HG03378 (cell line): Measurements from ENCODE around the gene MLST8.

Experiments
- ATAC-seq: cut with Tn5 transposase; IDR thresholded peaks from one replicate; pipeline ENCODE4 v1.9.1; 2021; ENCODE audit warnings: mild to moderate bottlenecking, moderate library complexity; ENCODE audit not compliant: unreplicated experiment

The MLST8 gene

DNA sequence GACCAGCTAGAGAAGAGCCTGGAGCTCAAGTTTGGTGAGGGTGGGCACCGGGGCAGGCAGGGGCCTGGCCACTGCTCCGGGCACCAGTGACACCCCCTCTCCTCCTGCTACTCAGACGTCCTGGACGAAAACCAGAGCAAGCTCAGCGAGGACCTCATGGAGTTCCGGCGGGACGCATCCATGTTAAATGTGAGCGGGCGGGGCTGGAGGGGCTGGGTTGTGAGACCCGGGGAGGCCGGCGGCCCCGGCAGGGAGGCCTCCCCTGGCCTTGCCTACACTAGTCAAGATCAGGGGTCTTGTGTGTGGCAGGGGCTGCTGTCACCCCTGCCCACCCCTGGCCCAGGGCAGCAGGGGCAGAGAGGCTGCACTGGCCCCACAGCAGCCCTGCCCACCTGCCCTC is 31.9 kb upstream of the MLST8 start:
- ATAC-seq, result no peak

- ATAC-seq, result no peak
These were observed 31.3 kb upstream of the MLST8 start for GRCh38 chr16:2173916-2174315.

GRCh38 chr16:2174396-2175131 is 30.7 kb upstream of the MLST8 start:
- no peak for ATAC-seq

GRCh38 chr16:2175454-2175853 is 29.8 kb upstream of the MLST8 start:
- ATAC-seq, result no peak

- ATAC-seq, result no peak
These were observed 29.2 kb upstream of the MLST8 start for GRCh38 chr16:2176047-2176446.

DNA sequence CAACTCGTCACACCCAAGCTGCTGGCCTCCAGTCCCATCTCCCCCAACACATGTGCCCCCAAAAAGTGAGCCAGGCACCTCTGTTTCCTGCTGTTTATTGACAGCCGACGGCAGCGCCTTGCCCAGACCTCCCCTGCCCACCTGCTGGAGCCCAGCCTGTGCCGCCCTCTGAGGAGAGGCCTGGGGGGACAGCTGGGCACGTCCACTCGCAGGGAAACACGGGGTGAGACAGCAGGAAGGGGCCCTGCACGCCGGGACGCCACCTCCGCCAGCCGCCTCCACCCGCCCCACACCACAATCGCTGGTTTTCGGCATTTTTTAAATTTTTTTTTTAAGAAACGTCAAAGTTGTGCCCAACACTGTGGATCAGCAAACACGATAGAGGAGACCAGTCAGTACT is 28.2 kb upstream of the MLST8 start:
- ATAC-seq, result no peak

GRCh38 chr16:2177561-2177960 is 27.7 kb upstream of the MLST8 start:
- no peak for ATAC-seq

- no peak for ATAC-seq
These were observed 26.7 kb upstream of the MLST8 start for GRCh38 chr16:2178321-2179106.

DNA sequence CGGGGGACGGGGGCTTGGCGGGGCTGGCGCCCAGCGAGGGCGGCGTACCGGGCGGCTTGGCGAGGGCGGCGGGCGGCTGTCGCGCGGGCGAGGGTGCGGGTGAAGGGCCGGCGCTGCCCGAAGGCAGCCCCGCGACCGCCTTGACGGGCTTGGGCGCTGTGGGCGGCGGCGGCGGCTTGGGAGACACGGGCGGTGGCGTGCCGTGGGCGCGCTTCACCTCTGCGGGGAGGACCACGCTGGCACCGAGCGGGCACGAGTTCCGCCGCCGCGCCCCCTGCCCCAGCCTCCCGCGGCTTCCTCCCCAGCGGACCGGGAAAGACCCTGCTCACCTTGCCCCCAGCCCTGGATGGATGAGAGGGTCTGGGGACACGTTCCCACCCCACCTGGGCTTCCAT is 26.1 kb upstream of the MLST8 start:
- ATAC-seq, result no peak

DNA sequence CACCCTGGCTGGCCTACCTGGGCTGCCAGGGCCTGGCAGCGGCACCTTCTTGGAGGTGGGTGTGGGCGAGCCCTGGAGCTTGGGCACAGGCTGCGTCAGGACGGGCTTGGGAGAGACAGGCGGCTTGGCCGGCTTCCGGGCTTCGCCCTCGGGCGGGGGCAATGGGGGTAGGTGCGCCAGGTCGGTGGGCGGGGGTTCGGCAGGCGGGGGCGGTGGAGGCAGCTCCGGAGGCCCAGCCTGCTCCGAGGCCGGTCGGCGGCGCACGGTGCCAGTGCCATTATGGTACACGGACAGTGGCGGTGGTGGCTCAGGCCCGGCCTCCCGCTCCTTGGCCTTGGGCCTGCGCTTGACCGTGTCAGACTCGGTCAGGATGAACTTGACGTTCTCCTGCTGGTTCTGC is 25.7 kb upstream of the MLST8 start:
- no peak for ATAC-seq

- no peak for ATAC-seq
These were observed 24.8 kb upstream of the MLST8 start for GRCh38 chr16:2180461-2180860.

- no peak for ATAC-seq
These were observed 24.0 kb upstream of the MLST8 start for GRCh38 chr16:2180962-2181923.

DNA sequence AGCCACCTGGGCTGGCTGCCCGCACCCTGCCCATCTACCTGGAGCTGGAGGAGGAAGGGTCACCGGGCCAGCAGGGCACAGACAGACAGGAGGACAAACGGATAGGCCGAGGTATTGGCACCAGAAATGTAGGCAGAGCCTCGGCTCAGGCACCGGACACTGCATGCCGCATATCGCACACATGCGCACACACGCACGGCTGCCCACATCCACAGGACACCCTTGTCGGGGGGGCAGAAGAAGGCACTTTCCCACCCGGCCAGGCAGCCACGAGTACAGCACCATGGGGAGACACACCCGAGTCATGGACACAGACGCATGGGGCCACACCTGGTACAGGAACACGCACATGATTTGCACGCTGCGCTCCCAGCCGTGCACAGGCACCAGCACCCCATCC is 23.3 kb upstream of the MLST8 start:
- ATAC-seq, result no peak

DNA sequence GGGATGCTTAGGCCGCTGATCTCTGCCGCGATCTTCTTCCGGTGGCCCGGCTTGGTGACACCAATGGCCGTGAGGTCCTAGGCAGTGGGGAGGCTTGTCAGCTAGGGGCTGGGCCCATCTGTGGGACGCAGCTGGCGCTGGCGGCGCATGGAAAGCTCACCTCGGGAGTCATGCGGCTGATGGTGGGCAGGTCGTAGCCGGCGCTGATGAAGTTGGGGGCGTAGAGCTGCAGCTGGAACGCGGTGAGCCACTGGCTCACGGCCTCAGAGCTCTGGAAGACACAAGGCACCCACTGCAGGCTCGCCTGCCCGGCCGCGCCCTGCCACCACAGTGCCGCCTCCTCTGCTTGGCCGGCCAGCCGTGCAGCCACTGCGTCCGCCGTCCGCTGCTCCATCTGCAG is 21.6 kb upstream of the MLST8 start:
- ATAC-seq, result no peak

DNA sequence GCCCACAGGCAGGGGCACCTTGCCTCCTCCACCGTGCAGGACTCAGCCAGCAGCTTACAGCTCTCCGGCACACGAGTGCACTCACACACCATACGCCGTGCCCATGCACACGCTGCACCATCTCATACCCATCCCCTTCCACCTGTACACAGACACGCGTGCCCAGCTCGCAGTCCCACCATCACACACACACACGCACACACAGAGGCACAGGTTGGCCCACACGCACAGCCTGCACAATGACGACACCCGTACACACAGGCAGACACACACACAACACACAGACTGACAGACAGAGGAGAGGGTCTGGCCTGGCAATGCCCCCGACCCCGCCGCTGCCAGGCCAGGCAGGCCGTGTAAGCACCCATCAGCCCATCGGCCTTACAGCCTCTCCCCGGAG is 20.9 kb upstream of the MLST8 start:
- ATAC-seq, result no peak

DNA sequence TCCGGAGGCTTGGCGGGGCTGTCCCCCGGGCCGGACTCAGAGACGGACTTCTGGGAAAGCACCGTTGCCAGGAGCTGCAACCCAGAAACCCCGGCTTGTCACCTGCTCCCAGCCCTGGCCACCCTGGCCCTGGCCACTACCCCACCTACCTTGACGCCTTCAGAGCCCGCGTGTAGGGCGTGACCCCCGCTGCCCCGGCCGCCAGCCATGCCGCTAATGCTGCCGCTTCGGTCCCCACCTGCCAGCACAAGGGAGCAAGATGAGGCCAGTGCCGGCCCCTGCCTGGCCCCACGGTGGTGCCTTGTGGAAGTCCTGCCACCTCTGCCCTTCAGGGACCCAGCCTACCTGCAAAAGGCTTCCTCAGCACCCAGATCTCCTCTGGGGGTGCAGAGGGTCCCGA is 20.3 kb upstream of the MLST8 start:
- ATAC-seq, result no peak

- no peak for ATAC-seq
These were observed 19.2 kb upstream of the MLST8 start for GRCh38 chr16:2186064-2186463.

GRCh38 chr16:2186505-2186904 is 18.7 kb upstream of the MLST8 start:
- no peak for ATAC-seq

DNA sequence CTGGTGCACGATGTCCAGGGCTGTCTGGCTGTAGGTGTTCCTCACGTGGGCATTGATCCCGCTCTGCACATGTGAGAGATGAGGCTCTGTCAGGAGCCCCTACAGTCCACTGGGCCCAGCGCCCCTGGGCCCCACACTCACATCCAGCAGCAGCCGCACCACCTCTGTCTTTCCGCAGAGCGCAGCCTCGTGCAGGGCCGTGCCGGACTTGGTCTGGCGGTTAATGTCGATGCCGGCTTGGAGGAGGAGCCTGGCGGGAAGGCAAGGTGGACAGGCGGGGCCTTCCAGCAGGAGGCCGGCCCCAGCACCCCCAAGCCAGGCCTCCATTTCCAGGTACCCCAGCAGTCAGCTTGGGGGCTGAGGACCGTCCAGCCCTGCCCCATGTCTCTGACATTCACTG is 18.0 kb upstream of the MLST8 start:
- ATAC-seq, result no peak

DNA sequence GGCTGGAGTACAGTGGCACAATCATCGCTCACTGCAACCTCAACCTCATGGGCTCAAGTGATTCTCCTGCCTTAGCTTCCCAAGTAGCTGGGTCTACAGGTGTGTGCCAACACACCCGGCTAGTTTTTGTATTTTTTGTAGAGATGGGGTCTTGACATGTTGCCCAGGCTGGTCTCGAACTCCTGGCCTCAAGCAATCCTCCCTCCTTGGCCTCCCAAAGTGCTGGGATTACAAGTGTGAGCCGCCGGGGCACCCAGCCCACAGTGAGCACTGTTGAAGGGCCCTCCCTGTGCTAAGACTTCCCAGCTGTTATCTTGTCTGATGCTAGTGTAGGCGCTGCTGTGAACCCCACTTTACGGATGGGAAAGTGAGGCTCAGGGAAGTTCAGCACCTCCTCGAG is 16.9 kb upstream of the MLST8 start:
- no peak for ATAC-seq

- no peak for ATAC-seq
These were observed 15.9 kb upstream of the MLST8 start for GRCh38 chr16:2189252-2189893.
